GM21515 (cell line): ENCODE data around the gene BRI3BP.
"Not testable (repeated sequence)": the region's sequence is repeated elsewhere in the genome, so short reads cannot be mapped to it uniquely, and the experiment has no call there.

Experiments used
- ATAC-seq: cut with Tn5 transposase; IDR thresholded peaks from one replicate; pipeline ENCODE4 v1.9.1; 2021; ENCODE audit not compliant: unreplicated experiment

Gene BRI3BP

GRCh38 chr12:124972211-124972610 is 21.2 kb upstream of the BRI3BP start:
- no peak for ATAC-seq

GRCh38 chr12:124975276-124975675 is 18.2 kb upstream of the BRI3BP start:
- no peak for ATAC-seq

DNA sequence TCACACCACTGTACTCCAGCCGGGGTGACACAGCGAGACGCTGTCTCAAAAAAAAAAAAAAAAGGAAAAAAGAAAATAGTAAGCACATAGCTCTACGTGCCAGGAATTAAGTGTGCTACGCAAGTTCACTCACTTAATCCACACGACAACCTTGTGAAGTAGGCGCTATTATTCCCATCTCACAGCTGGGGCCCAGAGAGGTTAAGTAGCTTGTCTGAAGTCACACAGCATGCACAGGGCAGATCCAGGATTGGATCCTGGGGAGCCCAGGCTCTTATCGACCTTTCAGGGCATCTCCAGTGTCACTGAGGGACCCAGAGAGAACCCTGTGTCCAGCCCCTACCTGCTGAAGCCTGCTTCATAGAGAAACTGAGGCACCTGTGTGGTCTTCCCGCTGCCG is 16.4 kb upstream of the BRI3BP start:
- no peak for ATAC-seq

GRCh38 chr12:124979568-124979967 is 13.9 kb upstream of the BRI3BP start:
- ATAC-seq: no peak

- ATAC-seq: no peak
Observed at GRCh38 chr12:124980098-124980892, 13.2 kb upstream of the BRI3BP start.

DNA sequence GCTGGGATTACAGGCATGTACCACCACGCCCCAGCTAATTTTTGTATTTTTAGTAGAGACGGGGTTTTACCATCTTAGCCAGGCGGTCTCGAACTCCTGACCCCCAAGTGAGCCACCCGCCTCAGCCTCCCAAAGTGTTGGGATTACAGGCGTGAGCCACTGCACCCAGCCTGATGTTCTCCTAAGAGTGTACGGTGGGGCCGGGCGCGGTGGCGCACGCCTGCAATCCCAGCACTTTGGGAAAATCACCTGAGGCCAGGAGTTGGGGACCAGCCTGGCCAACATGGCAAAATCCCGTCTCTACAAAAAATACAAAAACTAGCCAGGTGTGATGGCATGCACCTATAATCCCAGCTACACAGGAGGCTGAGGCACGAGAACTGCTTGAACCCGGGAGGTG is 6.6 kb upstream of the BRI3BP start:
- ATAC-seq: not testable (repeated sequence)

GRCh38 chr12:124992874-124993625 is 395 bp upstream of the BRI3BP start:
- ATAC-seq: peak; percentile 27

GRCh38 chr12:124994437-124994975 is 1.1 kb downstream of the BRI3BP start:
- ATAC-seq: peak; percentile 34

- no peak for ATAC-seq
Observed at GRCh38 chr12:124995200-124995961, 1.9 kb downstream of the BRI3BP start.

DNA sequence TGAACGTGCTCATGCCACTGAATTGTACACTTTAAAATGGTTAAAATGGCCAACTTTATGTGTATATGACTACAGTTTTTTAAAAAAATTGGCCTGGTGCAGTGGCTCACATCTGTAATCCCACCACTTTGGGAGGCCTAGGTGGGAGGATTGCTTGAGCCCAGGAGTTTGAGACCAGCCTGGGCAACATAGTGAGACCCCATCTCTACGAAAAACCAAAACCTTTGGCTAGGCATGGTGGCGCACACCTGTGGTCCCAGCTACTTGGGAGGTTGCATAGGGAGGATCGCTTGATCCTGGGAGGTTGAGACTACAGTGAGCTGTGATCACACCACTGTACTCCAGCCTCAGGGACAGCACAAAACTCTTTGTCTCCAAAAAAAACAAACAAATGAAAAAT is 5.3 kb downstream of the BRI3BP start:
- ATAC-seq: no peak

- ATAC-seq: no peak
Observed at GRCh38 chr12:125001636-125002035, 8.2 kb downstream of the BRI3BP start.

DNA sequence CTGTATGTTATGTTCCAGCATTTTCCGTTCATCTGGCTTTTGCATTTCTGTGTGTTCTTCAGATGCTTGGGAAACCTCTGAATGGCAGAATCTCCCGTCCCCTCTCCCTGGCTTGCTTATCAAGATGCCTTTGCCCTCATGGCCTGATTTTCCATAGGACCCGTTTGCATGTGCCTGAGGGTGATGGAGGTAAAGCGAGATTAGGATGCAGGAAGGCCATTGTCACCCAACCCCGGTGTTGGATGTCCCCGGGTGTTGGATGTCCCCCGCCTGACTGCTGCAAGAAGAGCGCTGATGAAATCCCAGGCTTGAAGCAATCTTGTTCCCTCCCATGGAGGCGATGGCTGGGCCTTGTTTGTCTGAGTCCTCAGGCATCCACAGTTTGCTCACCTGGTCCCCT is 9.6 kb downstream of the BRI3BP start:
- no peak for ATAC-seq

DNA sequence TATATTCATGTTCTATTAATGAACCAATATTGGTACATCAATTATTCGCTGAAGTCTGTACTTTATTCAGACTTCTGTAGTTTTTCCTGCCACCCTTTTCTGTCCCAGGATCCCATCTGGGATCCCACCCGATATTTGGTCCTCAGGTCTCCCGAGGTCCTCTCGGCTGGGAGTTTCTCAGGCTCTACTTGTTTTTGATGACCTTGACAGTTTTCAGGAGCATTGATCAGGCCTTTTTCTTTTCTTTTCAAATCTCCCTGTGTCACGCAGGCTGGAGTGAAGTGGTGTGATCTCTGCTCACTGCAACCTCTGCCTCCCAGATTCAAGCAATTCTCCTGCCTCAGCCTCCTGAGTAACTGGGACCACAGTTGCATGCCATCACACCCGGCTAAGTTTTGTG is 11.2 kb downstream of the BRI3BP start:
- ATAC-seq: no peak

DNA sequence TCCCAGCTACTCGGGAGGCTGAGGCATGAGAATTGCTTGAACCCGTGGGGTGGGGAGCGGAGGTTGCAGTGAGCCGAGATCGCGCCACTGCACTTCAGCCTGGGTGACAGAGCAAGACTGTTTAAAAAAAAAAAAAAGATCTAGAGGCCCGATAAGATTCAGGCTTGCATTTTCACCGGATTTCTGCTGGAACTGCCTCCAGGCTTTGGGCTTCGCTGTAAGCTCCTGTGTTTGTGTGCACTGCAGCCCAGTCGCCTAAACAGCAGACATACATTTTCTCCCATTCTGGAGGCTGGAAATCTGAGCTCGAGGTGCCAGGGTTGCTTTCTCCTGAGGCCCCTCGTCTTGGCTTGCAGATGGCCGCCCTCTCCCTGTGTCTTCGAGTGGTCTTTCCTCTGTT is 12.2 kb downstream of the BRI3BP start:
- no peak for ATAC-seq

DNA sequence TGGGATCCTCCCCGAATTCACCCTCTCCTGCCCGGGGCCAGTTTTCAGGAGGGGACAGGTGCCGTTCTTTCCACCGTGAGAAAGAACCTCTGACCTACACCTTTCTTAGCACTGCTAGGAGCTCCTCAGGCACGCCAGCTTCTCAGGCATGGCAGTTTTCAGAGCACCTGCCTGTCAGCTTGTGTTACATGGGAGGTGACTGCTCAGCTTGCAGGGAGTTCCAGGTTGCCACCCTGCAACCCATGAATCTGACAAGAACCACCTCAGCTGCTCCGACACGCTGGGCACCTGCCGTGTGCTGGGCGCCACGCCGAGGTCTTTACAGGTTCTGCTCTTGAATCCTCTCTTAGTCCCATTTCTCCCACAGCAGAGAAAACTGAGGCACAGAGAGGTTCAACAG is 12.9 kb downstream of the BRI3BP start:
- ATAC-seq: no peak

DNA sequence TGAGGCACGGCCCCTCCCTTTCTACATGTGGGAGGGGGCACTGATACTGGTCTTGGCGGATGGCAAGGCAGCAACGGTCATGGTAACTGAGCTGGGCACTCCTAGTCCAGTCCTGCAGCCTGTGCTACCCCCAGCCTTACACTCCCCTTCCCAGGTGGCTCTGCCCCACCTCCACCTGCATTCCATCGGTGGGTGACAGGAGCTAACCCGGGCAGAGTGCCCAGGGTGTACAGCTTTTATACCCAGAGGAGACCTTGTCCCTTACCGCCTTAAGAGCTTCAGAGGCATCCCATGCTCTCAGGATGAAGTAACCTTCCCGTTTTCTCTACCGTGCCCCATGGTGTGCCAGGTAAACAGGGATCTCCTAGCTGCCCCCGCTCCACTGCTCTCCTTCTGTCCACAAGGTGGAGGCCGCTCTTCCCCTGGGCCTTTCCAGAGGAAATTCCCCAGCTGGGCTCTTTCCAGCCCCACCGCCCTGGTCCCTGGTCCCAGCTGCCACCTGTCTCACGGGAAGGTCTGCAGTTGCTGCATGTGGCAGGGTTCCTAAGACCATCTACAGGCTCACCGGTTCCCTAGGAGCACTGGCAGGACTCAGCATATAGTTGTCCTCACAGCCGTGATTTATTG is 20.5 kb downstream of the BRI3BP start:
- no peak for ATAC-seq

DNA sequence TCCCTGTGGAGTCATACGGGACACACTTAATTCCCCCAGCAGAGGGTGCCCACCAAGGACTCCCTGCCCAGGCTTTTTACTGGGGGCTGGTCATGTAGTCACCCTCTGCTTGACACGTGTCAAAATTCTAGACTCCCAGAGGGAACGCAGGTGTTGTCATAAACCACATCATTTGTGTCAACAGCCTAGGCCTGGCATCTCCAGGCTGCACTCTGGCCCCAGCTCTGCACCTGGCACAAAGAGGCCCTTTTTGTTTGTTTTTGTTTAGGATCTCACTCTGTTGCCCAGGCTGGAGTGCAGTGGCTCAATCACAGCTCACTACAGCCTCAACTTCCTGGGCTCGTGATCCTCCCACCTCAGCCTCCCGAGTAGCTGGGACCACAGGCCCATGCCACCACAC is 21.1 kb downstream of the BRI3BP start:
- ATAC-seq: no peak

DNA sequence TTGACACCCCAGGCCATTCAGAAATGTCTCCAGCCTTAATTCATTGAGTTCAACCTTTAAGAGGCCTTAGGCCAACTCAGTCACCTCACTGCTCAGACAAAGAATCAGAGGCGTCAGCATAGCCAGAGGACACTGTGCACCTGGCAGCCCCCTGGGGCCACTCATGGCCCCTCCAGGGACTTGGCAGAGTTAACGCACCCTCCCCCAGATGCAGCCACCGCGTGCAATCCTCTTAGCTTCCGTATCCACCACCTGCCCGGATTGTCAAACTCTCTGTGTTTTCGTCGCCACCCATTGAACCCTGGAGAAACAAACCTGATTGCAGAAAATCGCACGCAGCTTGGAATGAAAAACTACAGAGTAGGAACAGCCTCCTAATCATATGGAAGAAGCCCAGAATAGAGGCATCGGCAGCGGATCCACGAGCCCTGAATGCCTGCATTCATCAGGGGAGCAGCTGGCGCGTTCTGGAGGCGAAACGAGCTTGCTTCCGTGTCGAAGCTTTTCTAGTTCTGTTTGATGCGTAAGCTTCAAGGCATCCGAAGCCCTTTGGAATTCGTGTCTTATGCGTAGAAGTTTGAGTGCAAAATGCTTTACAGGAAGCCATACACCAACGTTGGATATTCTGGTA is 22.4 kb downstream of the BRI3BP start:
- ATAC-seq: no peak

- ATAC-seq: no peak
Observed at GRCh38 chr12:125017801-125018200, 24.4 kb downstream of the BRI3BP start.

DNA sequence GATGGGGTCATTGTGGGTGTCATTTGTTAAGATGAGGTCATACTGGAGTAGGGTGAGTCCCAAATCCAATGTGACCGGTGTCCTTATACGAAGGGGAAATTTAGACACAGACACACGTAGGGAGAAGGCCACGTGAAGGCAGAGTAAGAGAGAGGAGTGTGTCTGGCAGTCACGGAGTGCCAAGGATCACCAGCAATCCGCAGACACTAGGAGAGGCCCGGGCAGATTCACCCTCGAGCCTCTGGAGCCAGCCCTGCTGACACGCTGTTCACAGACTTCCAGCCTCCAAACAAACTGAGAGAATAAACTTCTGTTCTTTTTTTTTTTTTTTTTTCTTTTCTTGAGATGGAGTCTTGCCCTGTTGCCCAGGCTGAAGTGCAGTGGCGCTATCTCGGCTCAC is 24.9 kb downstream of the BRI3BP start:
- no peak for ATAC-seq

GRCh38 chr12:125021096-125021495 is 27.7 kb downstream of the BRI3BP start:
- ATAC-seq: no peak
